ENCODE measurements around the gene RERGL. TPM values are rescaled to one million over a fixed set of nuclear protein-coding genes. Genes with fewer than 3 reads are reported as not detected.

The RERGL gene
- total and polyA plus RNA-seq, 3 donors from 2014 or later: 0.50 to 7.6 (median 3.7) TPM

- Histone ChIP-seq H3K27me3 (no peaks in the 10 kb centered on the region), H3K27ac (no peak overlapping the region), H3K4me3 (no peak overlapping the region), H3K36me3 (ENCODE audit: low read depth, missing control alignments) (no peaks in the 10 kb centered on the region), H3K4me1 (no peaks in the 10 kb centered on the region), H3K9me3 (peaks cover under 1% of the 10 kb centered on the region)
- intact Hi-C loops (cut with DNase I; ENCODE audit: low total_unique reads): no loop called here
- DNase-seq: no peak
- no peak for TF ChIP-seq POLR2A (IDR thresholded peaks at IDR 0.05)
- no peak for TF ChIP-seq CTCF (IDR thresholded peaks at IDR 0.05)
- 51 to 65% methylated on average over 5 of the region's 5 CpGs for WGBS, 2 donors
Observed at GRCh38 chr12:18130851-18131250, 40.9 kb upstream of the RERGL start.

- no peak for TF ChIP-seq POLR2A (IDR thresholded peaks at IDR 0.05)
- no peak for TF ChIP-seq CTCF (IDR thresholded peaks at IDR 0.05)
- no peak overlapping the region for H3K4me3 ChIP-seq
- intact Hi-C loops (cut with DNase I; ENCODE audit: low total_unique reads): no loop called here
- H3K9me3 ChIP-seq: peaks cover 3% of the 10 kb centered on the region
- H3K4me1 ChIP-seq: no peaks in the 10 kb centered on the region
- no peak overlapping the region for H3K27ac ChIP-seq
- no peak for DNase-seq
- no peaks in the 10 kb centered on the region for H3K36me3 ChIP-seq (ENCODE audit: low read depth, missing control alignments)
- no peaks in the 10 kb centered on the region for H3K27me3 ChIP-seq
- 70 to 92% methylated on average over 5 of the region's 5 CpGs for WGBS, 2 donors
Observed at GRCh38 chr12:18123707-18124106, 33.7 kb upstream of the RERGL start.

GRCh38 chr12:18120899-18121298 lies 30.9 kb upstream of the RERGL start:
- Histone ChIP-seq H3K4me1 (no peaks in the 10 kb centered on the region), H3K9me3 (peaks cover 3% of the 10 kb centered on the region), H3K27me3 (no peaks in the 10 kb centered on the region), H3K27ac (no peak overlapping the region), H3K36me3 (ENCODE audit: low read depth, missing control alignments) (no peaks in the 10 kb centered on the region), H3K4me3 (no peak overlapping the region)
- no peak for TF ChIP-seq CTCF (IDR thresholded peaks at IDR 0.05)
- TF ChIP-seq POLR2A (IDR thresholded peaks at IDR 0.05): no peak
- intact Hi-C loops (cut with DNase I; ENCODE audit: low total_unique reads): no loop called here
- WGBS, 2 donors: 93 to 100% methylated on average over 1 of the region's 1 CpG
- DNase-seq: no peak

GRCh38 chr12:18108611-18109010 lies 18.6 kb upstream of the RERGL start:
- Histone ChIP-seq H3K27ac (no peak overlapping the region), H3K27me3 (no peaks in the 10 kb centered on the region), H3K4me3 (no peak overlapping the region), H3K9me3 (no peaks in the 10 kb centered on the region), H3K4me1 (no peaks in the 10 kb centered on the region), H3K36me3 (ENCODE audit: low read depth, missing control alignments) (no peaks in the 10 kb centered on the region)
- 85 to 86% methylated on average over 4 of the region's 4 CpGs for WGBS, 2 donors
- intact Hi-C loops (cut with DNase I; ENCODE audit: low total_unique reads): no loop called here
- no peak for TF ChIP-seq CTCF (IDR thresholded peaks at IDR 0.05)
- no peak for TF ChIP-seq POLR2A (IDR thresholded peaks at IDR 0.05)
- DNase-seq: no peak

GRCh38 chr12:18103624-18104023 lies 13.6 kb upstream of the RERGL start:
- Histone ChIP-seq H3K36me3 (ENCODE audit: low read depth, missing control alignments) (no peaks in the 10 kb centered on the region), H3K4me3 (no peak overlapping the region), H3K4me1 (no peaks in the 10 kb centered on the region), H3K27ac (no peak overlapping the region), H3K27me3 (no peaks in the 10 kb centered on the region), H3K9me3 (no peaks in the 10 kb centered on the region)
- DNase-seq: no peak
- 83 to 87% methylated on average over 2 of the region's 2 CpGs for WGBS, 2 donors
- TF ChIP-seq CTCF (IDR thresholded peaks at IDR 0.05): no peak
- TF ChIP-seq POLR2A (IDR thresholded peaks at IDR 0.05): no peak
- intact Hi-C loops (cut with DNase I; ENCODE audit: low total_unique reads): no loop called here

All from testis (tissue), 3 donors.